GM11168 (cell line): ENCODE data around the gene PARD3.
"Not testable (repeated sequence)": the region's sequence is repeated elsewhere in the genome, so short reads cannot be mapped to it uniquely, and the experiment has no call there.

Experiments
- in situ Hi-C: fragments of 300-500 bp; cut with MboI; formaldehyde crosslinking; loops from one replicate; pipeline ENCODE4 v1.12.0; 2022; ENCODE audit warnings: low sequenced_read_pairs; ENCODE audit not compliant: unreplicated experiment

PARD3 gene

DNA sequence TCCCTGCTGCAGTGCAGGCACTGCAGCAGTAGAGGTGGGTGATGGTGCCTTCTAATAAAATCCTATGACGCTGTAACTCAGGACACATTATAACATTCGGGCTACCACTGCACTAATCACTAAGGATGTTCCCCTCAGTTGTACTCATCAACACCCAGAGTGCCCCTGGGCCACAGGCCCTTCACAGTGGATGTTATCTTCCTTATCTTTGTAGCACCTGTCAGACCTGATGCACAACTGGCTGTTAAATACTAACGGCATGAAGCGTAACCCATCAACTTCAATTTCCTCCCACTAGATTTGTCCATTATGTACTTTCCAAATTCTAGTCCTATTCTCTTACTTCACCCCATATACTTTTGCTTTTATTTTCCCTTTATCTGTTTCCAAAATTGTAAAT, 66.3 kb downstream of the PARD3 start:
- in situ Hi-C loops = no loop called here

DNA sequence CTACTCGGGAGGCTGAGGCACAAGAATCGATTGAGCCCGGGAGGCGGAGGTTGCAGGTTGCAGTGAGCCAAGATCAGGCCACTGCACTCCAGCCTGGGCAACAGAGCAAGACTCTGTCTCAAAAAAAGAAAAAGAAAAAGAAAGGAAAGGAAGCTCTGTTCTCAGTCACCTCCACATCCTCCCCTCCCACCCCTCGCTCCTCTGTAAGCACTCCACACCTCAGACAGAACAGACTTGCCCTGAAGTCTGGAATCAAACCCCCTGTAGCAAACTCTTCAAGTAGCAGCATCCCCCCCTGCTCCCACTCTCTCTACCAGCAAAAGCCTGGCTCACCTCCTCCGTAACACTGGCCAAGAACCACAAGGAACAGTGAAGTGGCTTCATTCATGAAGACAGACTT, 66.7 kb downstream of the PARD3 start:
- in situ Hi-C loops = no loop called here

DNA sequence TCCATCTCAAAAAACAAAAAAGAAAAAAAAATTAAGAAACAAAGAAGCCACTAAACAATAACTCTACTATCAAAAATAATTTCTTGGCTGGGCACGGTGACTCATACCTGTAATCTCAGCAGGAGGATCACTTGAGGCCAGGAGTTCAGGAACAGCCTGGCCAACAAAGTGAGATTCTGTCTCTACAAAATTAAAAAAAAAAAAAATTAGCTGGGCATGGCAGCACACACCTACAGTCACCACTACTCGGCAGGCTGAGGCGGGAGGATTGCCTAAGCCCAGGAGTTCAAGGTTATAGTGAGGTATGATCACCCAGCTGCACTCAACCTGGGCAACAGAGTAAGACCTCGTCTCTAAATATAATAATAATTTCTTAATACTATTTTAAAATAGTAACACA, 69.0 kb downstream of the PARD3 start:
- in situ Hi-C loops = no loop called here

DNA sequence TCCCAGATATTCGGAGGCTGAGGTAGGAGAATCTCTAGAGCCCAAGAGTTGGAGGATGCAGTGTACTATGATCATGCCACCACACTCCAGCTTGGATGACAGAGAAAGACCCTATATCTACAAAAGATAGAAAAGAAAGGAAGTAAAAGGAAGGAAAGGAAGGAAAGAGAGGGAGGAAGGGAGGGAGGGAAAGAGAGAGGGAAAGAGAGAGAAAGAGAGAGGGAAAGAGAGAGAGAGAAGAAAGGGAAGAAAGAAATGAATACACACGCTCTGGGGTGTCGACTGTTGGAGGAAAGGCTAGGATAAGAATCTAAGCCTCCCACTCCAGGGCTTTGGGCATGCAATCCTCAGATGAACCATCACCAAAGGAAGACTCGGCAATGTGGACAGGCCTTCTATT, 69.9 kb downstream of the PARD3 start:
- in situ Hi-C loops = no loop called here

DNA sequence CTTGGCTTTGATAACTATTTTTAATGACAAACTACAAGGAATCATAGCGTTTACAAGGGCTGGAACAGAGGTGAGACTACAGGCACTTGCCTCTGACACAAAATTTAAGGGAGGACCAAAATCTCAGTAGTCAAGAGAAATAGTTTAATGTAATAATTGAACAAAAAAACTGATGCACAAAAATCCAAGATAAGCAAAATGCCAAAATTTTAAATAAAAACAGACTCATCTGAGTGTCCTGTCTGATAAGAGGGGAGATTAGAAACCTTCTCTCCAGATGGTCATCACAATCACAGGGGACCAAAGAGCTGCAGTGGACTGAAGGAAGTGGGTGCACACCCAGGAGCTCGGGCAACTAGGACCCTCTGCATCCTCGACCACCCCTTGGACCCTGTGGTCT, 70.5 kb downstream of the PARD3 start:
- in situ Hi-C loops = no loop called here

DNA sequence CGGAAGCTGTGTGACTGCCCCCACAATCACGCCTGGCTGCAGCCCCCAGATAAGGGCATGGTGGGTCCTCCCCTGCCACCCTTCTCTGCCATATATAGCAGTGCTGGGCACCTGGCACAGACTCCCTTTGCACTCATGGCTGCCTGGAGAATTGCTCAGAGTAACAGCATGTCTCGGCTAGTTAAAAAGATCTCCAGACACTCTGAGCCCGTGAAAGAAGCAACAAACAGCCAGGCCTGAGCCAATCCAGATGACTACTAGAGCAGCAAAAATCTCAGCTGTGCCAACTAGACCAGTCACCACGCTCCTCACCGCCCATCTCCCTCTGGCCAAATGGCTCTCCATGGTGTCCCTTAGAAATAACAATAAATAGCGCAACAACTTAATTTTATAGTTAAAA, 71.3 kb downstream of the PARD3 start:
- in situ Hi-C loops = no loop called here

DNA sequence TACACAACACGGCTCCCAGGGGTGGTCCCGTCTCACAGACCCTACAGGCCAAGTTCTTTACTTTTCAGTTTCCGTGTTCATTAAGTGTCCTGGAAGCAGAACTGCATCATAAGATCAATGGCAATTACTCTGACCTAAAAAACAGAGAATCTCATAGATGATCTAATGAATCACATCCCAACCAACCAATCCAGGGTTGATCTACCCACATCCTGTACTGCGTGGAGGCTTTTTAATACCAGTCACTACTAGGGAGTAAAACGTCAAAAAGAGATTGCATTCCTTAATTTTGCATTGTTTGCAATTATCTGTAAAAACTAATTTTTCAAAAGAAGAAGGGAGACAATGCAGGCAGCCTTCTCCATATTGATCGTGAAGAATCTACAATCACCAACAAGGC, 72.6 kb downstream of the PARD3 start:
- in situ Hi-C loops = no loop called here

DNA sequence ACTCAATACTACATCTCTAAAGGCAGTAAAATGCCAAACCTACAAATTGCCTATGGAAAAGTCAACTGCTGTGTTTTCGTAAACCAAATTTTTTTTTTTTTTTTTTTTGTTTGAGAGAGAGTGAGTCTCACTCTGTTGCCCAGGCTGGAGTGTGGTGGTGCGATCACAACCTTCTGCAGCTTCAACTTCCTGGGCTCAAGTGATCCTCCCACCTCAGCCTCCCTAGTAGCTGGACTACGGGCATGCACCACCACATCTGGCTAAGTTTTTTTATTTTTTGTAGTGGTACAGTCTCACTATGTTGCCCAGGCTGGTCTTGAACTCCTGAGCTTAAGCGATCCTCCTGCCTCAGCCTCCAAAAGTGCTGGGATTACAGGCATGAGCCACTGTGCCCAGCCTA, 74.0 kb downstream of the PARD3 start:
- in situ Hi-C loops = not testable (repeated sequence)

DNA sequence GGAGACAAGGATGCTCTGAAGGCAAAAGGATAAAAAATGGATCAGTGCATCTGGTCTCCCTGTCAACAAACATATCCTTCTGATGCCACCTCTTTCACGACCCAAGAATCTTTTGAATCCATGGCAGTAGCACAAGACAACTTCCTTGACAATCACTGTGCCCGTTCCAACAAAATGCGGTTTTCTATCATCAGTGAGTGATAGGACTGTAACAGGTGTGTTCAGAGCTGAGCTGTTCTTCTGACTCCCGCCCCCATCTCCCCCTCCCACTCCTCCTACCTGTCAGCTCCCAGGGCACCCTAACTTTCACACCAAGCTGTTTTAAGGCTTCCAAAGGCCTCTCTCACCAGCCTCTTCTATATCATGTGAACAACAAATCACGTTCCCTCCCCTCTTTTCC, 74.8 kb downstream of the PARD3 start:
- in situ Hi-C loops = no loop called here

DNA sequence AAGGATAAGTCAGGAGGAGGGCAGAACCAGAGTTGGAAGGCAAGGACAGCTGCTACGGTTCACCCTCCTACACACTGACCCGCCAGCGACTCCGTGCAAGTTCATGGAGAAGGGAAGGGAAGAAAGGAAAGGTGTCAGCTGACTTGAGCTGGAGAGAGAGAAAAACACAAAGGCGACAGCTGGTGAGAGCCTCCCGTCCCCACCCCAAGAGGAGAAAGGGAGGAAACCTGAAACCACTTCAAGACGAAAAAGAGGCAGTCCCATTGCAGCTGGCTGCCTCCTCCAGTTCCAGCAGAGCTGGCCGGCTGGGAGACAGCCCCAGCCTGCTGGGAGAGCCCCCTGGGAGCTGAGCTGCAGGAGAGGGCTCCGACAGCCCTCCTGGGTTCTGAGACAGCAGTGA, 75.2 kb downstream of the PARD3 start:
- in situ Hi-C loops = no loop called here

DNA sequence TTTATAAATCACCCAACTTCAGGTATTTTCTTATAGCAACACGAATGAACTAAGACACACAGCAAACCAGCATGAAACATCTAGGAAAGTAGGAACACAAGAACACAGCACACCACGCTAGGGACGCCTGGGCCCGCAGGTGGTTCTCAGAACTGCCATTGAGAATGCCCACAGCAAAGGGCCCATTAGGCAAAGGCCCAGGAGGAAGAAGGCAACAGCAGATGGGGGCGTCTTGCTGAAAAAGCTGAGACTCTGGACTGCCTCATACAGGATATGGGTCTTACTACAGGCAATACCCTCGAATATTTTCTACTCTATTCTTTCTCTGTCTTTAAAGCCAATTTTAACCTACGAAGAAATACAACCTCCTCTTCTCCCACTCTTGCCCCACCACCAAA, 77.3 kb downstream of the PARD3 start:
- in situ Hi-C loops = no loop called here

DNA sequence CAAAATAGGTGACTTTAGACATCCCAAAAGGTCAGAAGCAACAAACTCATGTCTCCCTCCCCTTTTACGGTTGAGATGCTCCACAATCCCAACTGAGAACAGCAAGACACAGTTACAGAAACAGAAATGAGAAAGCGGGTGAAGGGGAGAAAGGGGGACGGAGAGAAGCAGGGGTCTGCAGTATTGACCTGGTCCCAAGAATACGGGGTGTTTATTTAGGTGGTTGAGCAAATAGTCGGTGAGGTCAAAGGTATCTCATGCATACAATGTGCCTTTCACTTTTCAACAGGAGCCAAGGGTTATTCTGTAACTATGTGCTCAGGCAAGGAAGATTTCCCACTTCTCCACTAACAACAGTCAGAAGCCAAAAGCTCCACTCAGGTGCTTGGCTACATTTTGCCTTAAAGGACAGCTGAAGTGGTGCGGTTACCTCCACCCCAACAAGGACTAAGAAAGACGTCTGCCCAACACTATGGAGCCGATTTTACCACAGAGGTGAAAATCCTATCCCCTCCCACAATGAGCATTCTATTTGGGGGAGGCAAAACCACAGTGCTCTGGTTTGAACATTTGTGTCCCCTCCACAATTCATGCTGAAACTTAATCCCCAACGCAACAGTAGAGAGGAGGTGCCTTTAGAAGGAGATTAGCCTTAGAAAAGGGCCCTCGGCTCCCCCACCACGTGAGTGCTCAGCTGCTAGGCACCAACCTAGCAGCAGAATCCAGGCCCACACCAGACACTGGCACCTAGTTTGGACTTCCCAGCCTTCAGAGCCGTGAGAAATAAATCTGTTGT, 77.9 kb downstream of the PARD3 start:
- in situ Hi-C loops = no loop called here

DNA sequence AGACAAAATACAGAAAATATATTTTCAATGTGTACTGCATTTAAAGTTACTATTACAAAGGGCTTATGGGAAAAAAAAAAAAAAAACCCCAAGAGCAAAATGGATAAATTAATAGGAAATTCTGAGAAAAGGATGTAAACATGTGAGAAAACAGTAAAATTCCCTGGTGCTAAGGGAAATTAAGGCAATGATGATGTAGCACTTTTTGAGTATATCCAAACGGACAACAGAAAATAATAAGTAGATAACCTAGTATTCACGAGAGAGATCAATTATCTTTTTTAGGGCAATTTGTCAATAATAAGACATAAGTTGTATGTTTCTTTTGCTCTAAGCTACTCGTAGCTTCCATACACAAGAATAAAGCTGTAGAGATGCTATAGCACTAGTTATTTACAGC, 80.2 kb downstream of the PARD3 start:
- in situ Hi-C loops = no loop called here

DNA sequence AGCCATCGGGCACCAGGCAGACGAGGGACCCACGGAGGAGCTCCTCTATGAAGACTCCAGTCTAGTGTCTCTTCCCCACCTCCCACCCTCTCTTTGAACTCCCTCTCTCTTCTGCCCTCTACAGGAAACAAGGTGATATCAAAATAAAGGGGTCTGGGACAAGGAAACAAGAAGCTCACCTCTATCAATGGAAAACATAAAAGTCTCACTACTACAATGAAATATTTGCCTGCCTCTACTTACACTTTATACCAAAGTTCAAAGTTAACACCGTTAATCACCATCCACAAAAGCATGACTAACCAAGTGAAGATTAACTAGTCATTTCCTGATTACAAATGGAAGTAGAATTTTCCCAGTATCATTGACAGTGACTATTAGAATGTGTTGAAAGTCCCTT, 82.2 kb downstream of the PARD3 start:
- in situ Hi-C loops = no loop called here

DNA sequence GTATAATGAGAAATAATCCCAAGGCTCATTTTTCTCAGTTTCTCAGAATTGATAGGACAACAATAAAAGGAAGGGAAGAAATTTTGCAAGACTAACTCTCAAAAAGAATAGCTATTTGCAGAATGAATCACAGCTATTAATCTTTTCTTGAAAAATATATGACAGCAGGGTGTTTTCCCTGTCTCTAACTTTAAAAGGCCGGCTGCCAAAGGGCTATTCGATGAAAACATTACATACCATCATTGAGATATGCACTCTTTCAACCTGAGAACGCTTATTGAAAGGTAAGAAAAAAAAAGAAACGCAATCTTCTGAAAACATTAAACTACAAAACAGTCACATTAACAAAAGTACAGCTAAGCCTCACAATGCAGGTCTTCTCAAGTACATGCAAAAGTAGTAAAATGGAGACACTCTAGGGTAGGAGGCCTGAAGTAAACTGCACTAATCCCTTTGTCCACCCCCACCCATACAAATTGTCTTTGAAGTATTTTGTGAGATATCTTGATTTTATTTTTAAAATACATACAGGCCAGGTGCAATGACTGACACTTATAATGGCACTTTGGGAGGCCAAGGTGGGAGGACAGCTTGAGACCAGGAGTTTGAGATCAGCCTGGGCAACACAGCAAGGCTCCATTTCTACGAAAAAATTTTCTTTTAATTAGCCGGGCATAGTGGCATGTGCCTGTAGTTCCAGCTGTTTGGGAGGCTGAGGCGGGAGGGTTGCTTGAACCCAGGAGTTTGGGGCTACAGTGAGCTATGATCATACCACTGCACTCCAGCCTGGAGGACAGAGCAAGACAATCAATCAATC, 83.0 kb downstream of the PARD3 start:
- in situ Hi-C loops = no loop called here

DNA sequence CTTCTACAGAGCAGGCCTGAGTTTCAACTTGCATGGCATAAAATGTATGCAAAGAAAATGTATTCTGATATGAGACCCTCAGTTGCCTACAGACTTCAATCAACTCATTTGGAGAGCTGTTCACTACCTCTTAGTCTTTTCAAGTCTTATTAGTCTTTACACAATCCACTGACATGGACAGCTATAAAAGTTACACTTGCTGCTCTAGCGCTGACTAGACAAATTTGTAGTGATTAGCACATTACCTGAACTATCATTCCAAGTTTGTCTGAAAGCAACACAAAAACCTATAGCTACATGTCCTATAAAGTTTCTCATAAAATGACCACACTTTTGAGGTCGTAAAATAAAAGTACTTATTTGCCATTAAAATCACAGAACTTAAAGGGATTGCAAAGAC, 83.9 kb downstream of the PARD3 start:
- in situ Hi-C loops = no loop called here

DNA sequence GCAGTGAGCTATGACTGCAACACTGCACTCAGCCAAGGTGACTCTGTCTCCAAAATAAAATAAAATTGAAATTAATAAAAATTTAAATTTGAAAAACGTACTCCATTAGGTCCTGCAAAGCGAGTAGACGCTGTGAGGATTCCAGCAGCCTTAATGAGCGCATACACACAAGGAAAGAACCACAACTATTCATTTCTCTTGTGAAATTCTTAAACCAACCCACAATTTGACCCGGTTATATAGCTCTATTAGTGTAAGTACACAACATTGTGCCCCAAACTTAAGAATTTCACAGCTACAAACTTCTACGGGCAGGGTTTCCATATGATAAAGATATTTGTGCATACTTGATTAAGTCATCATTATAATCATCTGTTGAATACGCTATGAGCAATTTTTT, 84.4 kb downstream of the PARD3 start:
- in situ Hi-C loops = no loop called here

DNA sequence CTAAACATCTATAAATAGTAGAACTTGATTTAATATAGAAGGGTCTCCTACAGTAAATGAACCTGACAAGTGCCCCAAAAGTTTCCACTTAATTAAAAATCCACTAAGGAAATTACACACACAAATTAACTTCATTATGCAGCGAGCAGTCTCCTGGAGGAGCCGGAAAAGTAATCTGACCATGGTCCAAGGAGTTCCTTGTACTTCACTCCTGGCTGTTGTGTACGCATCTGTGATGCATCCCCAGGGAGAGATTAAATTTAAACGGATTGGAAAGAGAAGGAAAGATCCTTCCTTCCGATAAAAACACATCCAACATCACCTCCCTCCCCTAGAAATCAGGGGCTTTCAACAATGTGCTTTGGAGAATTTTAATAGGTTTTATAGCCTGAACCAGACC, 85.5 kb downstream of the PARD3 start:
- in situ Hi-C loops = no loop called here

DNA sequence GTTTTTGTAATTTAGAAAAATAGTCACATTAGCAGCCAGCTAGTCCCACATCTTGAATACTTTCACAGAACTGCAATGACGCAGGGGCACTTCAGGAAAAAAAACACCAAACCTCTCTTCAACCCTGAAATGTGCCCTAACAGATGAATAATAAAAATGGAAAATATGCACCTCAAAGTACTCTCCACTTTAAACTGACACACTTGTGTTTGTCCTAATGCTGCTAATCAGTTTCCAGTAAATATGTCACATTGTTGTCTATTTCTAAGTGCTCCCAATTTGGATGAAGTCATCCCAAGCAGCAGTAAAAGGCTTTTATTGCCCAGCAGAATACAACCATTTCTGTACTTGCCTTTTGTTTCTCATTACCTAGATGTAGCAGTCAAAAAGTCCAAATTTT, 86.7 kb downstream of the PARD3 start:
- in situ Hi-C loops = no loop called here

DNA sequence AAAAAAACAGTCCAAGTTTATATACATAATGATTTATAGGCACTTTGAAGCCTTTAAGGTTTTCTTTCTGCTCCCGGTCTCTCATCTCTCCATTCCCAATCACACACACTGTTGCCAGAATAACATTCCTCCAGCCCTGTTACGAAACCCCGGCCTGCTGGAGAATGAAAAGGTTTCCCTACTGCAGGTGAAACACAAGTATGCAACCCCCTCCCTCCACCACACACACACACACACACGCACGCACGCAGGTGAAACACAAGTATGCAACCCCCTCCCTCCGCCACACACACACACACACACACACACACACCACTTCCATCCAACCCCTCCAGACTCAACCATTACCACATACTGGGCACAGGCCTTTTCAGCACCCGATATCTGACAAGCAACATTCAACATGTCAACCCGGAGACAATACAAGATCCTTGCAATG, 87.5 kb downstream of the PARD3 start:
- in situ Hi-C loops = no loop called here

DNA sequence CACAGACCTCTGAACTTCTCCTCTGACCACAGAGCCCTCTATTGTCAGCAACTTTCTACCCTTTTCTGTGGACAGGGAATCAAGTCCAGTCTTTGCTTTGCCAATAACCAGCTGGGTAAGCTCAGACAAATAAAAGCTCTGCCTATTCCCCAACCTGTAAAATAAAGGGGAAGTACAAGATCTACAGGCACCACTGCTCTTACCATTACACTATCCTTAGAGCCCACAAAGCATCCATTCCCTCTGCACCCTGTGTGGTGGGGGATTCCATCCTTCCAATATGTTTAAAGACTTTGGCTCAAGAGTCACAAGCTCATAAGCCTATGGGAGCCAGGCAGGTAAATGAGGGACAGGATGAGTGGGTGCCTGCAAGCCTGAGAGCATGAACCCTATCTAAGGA, 88.2 kb downstream of the PARD3 start:
- in situ Hi-C loops = no loop called here

DNA sequence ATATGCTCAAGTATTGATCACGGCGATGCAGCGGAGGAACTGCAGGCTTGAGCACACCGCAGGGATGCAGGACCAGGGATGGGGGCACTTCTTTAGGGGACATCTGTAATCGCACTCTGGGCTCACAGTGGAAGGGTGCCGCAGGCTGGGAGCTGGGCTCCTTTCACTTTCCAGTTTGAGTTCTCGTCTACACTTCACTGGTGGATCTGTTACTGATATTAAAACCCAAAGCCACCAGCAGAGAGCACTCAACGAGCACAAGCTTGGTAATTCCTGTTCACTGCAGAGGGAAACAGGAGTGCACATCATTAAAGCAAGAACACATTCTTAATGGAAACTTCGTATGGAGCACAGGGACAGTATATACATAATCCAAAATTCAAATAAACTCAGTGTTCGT, 91.3 kb downstream of the PARD3 start:
- in situ Hi-C loops = no loop called here
